ENCODE measurements around the gene NPHP4. TPM values are rescaled to one million over a fixed set of nuclear protein-coding genes. Genes with fewer than 3 reads are reported as not detected.

NPHP4 gene
- total RNA-seq, 1 donor from 2014 or later = 18.0 TPM

DNA sequence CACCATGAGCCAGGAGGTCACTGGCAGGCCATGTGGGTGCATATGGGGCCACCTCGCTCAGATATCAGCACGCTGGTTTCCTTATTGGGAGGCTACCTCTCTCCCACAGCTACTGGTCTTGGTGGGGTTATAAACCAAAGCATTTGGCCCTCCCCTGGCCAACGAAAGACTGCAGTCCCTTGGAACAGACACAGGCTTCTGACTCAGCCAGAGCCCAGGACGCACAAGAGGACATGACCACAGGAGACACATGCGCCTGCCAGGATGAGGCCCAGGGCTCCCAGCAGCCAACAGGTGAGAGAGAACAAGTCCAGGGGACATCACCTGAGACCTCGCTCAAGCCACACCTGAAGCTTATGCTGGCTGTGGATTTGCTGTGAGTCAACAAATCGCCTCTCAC is 13.8 kb downstream of the NPHP4 start:
- intact Hi-C loops (cut with DNase I) = loop anchor here (10.0 kb wide), 1 partner anchor 474 kb away; no protein-coding TSS in a partner anchor
- ATAC-seq (no peak), DNase-seq (ENCODE audit: low spot score) (peak; percentile 28)

DNA sequence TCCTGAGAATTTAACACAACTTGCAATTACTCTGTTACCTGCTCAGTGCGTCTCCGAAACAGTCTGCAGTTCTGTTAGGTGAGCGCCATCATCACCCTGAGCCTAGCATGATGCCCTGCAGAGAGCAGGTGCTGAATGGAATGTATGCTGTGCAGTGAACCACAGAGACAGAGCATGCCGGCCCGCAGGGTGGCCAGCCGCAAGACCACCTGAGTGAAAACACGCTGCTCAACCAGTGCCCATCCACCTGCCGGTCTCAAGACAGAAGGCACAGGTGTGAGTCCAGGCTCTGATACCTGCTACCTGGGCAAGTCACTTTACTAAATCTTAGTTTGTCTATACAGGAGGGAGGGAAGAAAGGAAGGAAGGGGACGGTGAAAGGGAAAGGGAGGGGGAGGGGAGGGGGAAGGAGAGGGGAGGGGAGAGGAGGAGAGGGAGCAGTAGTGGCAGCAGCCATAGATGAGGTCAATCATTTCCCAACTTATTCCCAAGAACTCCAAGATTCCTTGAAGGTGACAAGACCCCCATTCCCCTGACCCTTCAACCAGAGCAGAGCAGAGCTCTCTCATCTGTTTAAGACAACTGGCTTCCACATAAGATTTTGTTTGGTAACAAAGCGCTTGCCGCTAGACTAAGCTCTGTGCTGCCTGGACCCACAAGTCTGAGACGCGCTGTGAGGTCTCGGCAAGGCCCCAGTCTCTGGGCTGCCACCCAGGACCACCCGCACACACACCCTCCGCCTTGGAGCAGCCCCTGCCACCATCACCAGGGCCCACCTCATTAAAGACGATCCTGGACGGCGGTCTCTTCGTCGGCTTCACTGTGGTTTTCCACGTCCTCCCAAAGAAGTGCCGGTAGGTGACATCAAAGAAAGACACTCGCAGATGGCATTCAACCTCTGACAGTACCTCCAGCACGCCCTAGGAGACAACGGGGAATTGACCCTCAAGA is 14.5 kb downstream of the NPHP4 start:
- peak; percentile 38 for DNase-seq (ENCODE audit: low spot score)
- intact Hi-C loops (cut with DNase I) = loop anchor here (10.0 kb wide), 1 partner anchor 473 kb away; no protein-coding TSS in a partner anchor
- no peak for ATAC-seq

GRCh38 chr1:5976726-5977493 is 15.3 kb downstream of the NPHP4 start:
- intact Hi-C loops (cut with DNase I) = loop anchor here (10.0 kb wide), 1 partner anchor 472 kb away; no protein-coding TSS in a partner anchor
- peak; percentile 52 for DNase-seq (ENCODE audit: low spot score)

DNA sequence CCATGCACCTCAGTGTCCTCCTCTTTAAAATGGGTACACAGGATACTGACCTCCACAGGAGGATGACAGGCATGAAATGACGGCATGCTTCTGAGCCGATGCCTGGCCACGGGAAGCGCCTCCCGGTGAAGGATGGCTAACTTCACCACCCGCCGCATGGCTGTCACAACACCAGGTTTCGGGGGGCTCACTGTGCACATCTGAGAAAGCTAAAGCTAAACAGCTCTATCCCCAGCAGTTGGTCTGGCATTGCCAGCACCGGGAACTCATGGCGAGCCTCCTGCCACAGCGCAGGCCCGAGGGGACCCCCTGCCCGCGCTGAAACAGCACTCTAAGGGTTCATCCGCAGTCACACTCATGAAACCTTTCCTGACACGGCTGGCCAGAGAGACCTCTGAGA is 16.0 kb downstream of the NPHP4 start:
- peak; percentile 42 for DNase-seq (ENCODE audit: low spot score)
- ATAC-seq = no peak
- intact Hi-C loops (cut with DNase I) = loop anchor here (10.0 kb wide), 1 partner anchor 471 kb away; no protein-coding TSS in a partner anchor

More at GRCh38 chr1:5976726-5977493, 15.3 kb downstream of the NPHP4 start:
- no peak for ATAC-seq

DNA sequence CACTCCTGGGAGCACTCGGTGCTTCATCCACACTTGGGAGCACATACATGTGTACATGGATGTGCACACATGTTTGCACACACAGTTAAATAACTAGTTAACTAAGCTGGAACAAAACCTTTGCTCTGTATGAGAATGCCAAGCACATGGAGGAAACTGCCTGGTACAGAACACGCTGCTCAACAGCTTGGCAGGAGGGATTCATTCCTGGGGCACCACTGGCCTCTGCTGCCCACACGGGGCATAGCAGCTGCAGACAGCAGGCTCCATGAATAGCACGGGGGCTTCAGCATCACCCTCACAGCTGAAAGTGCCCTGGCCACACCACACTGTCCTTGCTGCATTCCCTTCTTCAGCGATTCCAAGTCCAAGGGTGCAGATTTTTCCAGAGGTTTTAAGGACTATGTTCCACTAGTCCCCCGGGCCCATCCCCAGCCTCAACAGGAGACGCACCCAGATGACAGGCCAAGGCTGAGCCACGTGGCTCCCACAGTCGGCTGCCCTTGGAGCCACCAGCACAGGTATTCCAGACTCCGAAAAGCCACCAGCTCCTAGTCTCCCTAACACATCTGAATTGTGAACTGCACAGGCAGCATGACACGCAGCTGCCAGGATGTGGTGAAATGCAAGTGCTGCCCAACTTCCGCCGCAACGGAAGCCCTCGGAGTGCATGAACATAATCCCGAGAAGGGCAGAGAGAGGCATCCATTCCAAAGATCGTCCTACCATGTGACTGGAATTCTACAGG is 16.9 kb downstream of the NPHP4 start:
- DNase-seq (ENCODE audit: low spot score) = peak; percentile 70
- ATAC-seq = peak; percentile 79
- intact Hi-C loops (cut with DNase I) = loop anchor here (10.0 kb wide), 1 partner anchor 471 kb away; no protein-coding TSS in a partner anchor

DNA sequence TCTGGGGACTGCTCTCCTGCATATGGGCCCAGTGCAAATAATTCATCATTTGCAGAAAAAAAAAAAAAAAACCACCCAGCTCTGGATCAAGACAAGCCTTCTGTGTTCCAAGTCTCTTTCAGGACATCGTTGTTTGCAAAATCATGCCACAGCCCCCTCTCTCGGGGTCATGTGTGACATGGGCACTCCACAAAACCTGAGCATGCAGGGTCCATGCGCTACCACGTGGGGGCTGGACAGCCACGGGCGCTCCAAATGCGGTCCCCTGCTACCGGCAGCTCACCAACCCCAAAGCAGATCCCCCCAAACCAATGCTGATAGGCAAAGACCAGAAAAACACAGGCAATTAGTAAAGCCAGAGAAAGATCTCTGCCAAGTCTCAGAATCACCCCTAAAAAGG is 17.6 kb downstream of the NPHP4 start:
- DNase-seq (ENCODE audit: low spot score) = peak; percentile 48
- intact Hi-C loops (cut with DNase I) = loop anchor here (10.0 kb wide), 1 partner anchor 470 kb away; no protein-coding TSS in a partner anchor
- ATAC-seq = no peak

DNA sequence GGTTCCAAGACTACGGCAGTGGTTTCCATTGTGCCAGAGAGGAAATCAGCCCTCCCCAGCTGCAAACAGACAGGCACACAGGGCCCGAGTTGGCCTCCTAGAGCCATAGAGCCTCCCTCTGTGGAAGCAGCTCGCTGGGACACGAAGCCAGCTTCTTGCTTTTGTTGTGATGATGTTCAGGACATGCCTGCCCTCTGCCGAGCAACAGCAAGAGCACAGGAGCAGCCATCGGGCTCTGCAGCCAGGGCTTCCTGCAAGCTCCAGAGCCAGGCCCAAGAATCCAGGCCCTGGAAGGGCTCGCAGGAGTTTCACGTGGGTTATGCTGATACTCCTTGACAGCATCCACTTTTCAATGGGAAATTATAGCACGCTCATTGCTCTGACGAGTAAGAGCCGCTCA is 18.5 kb downstream of the NPHP4 start:
- intact Hi-C loops (cut with DNase I) = loop anchor here (10.0 kb wide), 1 partner anchor 469 kb away; no protein-coding TSS in a partner anchor
- peak; percentile 29 for ATAC-seq
- DNase-seq (ENCODE audit: low spot score) = peak; percentile 60

DNA sequence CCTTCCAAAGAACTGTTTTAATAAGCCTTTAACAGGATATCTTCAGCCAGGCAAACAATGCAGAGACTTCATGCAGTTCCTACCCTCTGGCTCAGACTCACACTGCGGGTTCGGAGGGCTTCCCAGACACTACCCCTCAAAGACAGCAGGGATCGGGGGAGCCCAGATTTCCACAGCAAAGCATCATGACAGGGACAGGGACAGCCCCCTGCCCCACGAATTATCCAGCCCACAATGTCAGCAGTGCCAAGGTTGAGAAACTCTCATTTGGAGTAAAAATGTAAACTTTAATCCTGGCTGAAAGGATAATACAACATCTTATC is 20.1 kb downstream of the NPHP4 start:
- DNase-seq (ENCODE audit: low spot score) = peak; percentile 41
- intact Hi-C loops (cut with DNase I) = loop anchor here (10.0 kb wide), 1 partner anchor 467 kb away; no protein-coding TSS in a partner anchor

DNA sequence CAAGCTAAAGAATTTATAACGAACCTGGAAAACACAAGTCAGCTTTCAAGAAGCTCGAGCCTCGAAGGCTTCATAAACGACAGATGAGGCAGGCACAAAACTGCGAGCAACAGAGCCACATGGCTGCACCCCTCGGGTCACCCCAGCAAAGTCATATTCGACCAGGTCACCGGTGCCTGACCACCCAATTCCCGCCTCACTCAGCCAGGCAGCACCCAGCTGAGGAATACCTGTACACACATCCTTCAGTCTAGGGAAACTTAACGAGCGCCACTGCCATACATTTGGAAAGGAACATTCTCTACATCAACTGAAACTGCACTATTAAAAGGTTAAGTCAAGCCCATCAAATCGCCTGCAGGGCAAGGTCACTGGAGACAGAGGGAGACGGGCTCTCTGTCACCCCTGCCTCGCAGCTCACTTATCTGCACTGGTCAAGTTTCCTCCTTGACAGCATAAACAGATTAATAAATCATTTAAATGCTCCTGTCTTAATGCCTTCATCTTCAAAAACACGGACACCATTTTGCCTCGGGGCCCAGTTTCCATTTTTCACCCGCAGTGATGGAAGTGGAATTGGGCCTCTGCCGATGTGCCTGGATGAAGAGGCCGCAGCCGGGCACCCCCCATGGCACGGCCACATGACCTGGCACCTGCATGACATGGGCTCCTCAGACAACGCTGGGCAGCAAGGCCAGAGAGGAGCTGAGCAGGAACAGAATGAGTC is 20.6 kb downstream of the NPHP4 start:
- peak; percentile 50 for DNase-seq (ENCODE audit: low spot score)
- no peak for ATAC-seq
- intact Hi-C loops (cut with DNase I) = loop anchor here (10.0 kb wide), 1 partner anchor 467 kb away; no protein-coding TSS in a partner anchor

More for the DNA sequence above, 20.1 kb downstream of the NPHP4 start:
- ATAC-seq = no peak

DNA sequence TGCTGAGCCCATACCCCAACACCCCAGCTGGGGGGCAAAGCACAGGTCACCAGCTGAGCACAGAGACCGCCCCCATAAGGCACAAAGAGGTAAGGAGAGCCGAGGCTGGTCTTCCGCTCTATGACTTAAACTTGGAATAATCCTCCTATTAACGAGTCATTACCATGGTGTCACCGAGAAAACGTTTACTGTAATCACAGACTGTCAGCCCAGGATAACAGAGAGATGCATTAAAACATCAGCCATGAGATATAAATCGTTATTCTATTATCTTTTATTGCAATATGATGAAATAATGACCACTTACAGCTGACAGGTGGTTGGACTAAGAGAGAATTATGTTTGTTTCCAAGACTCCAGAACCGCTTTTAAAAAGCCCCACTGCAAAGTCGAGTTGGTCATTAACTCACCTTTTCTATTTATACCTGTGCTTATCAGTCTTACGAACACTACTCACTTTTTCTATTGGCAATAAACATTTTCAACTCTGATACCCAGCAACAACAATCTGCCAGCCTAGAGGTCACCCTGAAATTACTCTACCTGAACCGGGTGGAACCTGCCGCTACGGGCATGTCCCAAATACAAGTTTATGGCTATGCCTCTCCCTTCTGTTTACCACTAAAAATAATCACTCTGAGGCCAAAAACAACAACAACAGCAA is 21.5 kb downstream of the NPHP4 start:
- intact Hi-C loops (cut with DNase I) = loop anchor here (10.0 kb wide), 1 partner anchor 466 kb away; no protein-coding TSS in a partner anchor
- ATAC-seq (no peak), DNase-seq (ENCODE audit: low spot score) (no peak)

GRCh38 chr1:5969168-5969567 is 23.1 kb downstream of the NPHP4 start:
- intact Hi-C loops (cut with DNase I) = no loop called here
- ATAC-seq = no peak

GRCh38 chr1:5968161-5968736 is 24.0 kb downstream of the NPHP4 start:
- no peak for ATAC-seq
- intact Hi-C loops (cut with DNase I) = no loop called here
- DNase-seq (ENCODE audit: low spot score) = peak; percentile 56

More at GRCh38 chr1:5969168-5969567, 23.1 kb downstream of the NPHP4 start:
- DNase-seq (ENCODE audit: low spot score) = peak; percentile 31

- DNase-seq (ENCODE audit: low spot score) (peak; percentile 63), ATAC-seq (peak; percentile 91)
- intact Hi-C loops (cut with DNase I) = no loop called here
Observed at GRCh38 chr1:5967351-5968160, 24.7 kb downstream of the NPHP4 start.

DNA sequence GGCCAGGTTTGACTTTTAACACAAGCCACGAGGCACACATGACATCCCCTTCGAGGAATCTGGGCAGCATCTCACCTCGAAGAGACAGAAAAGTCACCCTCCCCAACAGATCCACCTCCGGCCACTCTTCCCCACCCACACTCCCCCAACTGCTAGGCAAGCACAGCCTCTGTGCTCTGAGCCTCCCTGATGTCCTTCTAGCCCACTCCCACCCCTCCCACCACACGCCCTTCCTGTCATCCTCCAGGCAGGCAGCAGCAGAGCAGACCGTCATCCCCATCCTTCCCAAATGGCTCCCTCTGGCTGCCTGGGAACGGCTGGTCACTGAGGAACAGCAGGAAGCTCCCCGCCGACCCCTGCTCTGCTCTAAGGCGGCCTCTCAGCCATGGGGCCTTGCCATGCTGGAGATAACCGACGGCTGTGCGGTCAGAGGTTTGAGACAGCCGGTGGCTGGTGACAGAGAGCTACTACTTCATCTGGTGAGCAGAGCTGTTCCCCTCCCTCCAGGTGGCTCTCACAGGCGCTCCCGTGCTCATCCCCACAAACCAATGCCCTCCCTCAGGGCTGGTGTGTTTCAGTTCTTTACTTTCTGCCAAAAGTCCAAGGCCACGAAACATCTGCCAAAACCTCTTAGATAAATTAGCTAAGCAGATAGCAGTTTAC is 25.6 kb downstream of the NPHP4 start:
- ATAC-seq (peak; percentile 65), DNase-seq (ENCODE audit: low spot score) (peak; percentile 53)
- intact Hi-C loops (cut with DNase I) = no loop called here

- DNase-seq (ENCODE audit: low spot score) = peak; percentile 31
- ATAC-seq = no peak
- intact Hi-C loops (cut with DNase I) = no loop called here
Observed at GRCh38 chr1:5965586-5966131, 26.6 kb downstream of the NPHP4 start.

All from sciatic nerve (tissue), 2 donors.